GM23248 (cell line): ENCODE measurements around the gene USH1G.

Experiments
- EZH2 ChIP-seq: fragments of 200-600 bp; sonication (generic); IDR thresholded peaks from 2 replicates; pipeline ENCODE4 v1.6.1; 2018; ENCODE audit warnings: antibody characterized with exemption, mild to moderate bottlenecking; ENCODE audit not compliant: insufficient read depth, poor library complexity, severe bottlenecking
- EZH2phosphoT487 ChIP-seq: fragments of 200-600 bp; sonication (generic); IDR thresholded peaks from 2 replicates; pipeline ENCODE4 v1.6.1; 2018; ENCODE audit warnings: antibody characterized with exemption, moderate library complexity, mild to moderate bottlenecking, low read depth; ENCODE audit not compliant: insufficient read depth

DNA sequence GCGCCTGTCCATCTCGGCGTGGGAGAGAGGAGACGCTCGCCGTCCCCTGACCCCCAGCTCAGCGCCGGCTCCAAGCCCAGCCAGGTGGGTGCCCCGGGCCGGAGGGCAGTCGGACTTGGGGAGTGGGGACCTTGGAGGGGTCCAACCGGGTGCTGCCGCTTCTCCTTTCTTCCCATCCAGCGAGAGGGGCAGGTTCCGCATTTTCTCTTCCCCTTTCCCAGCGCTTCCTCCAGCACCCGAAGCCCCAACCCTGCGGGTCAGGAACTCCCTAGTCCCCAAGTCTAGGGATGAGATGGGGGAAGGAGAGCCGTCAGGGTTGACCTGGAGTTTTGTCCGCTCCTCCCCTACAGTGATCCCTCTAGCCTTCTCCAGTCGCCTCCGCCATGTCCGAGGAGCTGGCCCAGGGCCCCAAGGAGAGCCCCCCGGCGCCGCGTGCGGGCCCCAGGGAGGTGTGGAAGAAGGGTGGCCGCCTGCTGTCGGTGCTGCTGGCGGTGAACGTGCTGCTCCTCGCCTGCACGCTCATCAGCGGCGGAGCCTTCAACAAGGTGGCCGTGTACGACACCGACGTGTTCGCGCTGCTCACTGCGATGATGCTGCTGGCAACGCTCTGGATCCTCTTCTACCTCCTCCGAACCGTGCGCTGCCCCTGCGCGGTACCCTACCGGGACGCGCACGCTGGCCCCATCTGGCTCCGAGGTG lies 1.3 kb upstream of the USH1G start, which contains the start of gene OTOP2:
- TF ChIP-seq EZH2 (peak; percentile 96), EZH2phosphoT487 (0 out of 2 replicates have a peak, but pooled peaks have one; percentile 28)
